IgD-negative memory B cell (primary cell): ENCODE data around the gene KRTAP4-2. TPM values are rescaled to one million over a fixed set of nuclear protein-coding genes. Genes with fewer than 3 reads are reported as not detected.
"Not testable (repeated sequence)": the region's sequence is repeated elsewhere in the genome, so short reads cannot be mapped to it uniquely, and the experiment has no call there.

Experiments used
- H3K27ac Mint-ChIP-seq, 3 donors: one replicate each; pipeline ENCODE4 v1.8.0; 2020 to 2022; ENCODE audit warnings: mild to moderate bottlenecking in 3 of 3, mixed read lengths in 3 of 3, moderate library complexity in 1 of 3
- H3K27me3 Mint-ChIP-seq: one replicate; pipeline ENCODE4 v1.8.0; 2021; ENCODE audit warnings: mixed read lengths
- H3K36me3 Mint-ChIP-seq: one replicate; pipeline ENCODE4 v1.8.0; 2020; ENCODE audit warnings: mild to moderate bottlenecking, mixed read lengths
- H3K4me1 Mint-ChIP-seq, 3 donors: one replicate each; pipeline ENCODE4 v1.8.0; 2020 to 2022; ENCODE audit warnings: mixed read lengths in 3 of 3, mild to moderate bottlenecking in 1 of 3
- H3K4me3 Mint-ChIP-seq, 4 donors: one replicate each; pipeline ENCODE4 v1.8.0; 2020 to 2022; ENCODE audit warnings: mild to moderate bottlenecking in 4 of 4, mixed read lengths in 4 of 4, moderate library complexity in 3 of 4
- H3K9me3 Mint-ChIP-seq, 3 donors: one replicate each; pipeline ENCODE4 v1.8.0; 2020 to 2021; ENCODE audit warnings: mixed read lengths in 3 of 3, mild to moderate bottlenecking in 1 of 3
- polyA plus RNA-seq: library from polyadenylated mRNA; unstranded; fragments of 300-500 nt; fragmentation: Illumina TruSeq; gene quantifications from one replicate; pipeline ENCODE4 v1.2.3, GENCODE V29; 2021

KRTAP4-2 gene
- polyA plus RNA-seq: not detected

DNA sequence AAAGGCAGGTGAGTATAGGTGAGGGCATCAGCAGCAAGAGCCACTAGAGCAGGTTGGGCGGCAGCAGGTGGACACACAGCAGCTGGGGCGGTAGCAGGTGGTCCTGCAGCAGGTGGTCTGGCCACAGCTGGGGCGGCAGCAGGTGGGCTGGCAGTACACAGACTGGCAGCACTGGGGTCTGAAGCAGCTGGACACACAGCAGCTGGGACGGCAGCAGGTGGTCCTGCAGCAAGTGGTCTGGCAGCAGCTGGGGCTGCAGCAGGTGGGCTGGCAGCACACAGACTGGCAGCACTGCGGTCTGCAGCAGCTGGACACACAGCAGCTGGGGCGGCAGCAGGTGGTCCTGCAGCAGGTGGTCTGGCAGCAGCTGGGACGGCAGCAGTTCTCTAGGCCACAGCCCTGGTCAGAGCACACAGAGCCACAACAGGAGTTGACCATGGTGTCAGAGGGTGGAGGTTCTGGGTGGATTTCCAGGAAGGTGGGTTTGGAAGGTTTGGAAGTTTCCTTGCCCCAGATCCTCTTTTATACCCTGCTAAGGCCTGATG lies at the start of gene KRTAP4-2:
Gene KRTAP4-2, minus strand, starts transcription at position 495 of the 545 bp plus-strand sequence. Its CDS starts 57 bp downstream, at position 438.
- H3K27ac Mint-ChIP-seq: peak within 1 kb of the TSS in 2 of 3 donors; percentile 47 to 64

DNA sequence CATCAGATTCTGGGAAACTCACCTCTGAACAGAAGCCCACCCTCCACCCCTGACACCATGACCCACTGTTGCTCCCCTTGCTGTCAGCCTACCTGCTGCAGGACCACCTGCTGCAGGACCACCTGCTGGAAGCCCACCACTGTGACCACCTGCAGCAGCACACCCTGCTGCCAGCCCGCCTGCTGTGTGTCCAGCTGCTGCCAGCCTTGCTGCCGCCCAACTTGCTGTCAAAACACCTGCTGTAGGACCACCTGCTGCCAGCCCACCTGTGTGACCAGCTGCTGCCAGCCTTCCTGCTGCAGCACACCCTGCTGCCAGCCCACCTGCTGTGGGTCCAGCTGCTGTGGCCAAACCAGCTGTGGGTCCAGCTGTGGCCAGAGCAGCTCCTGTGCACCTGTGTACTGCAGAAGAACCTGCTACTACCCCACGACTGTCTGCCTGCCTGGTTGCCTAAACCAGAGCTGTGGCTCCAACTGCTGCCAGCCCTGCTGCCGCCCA lies 48.6 kb upstream of the KRTAP4-2 start, which contains the start of gene KRTAP9-2:
Gene KRTAP9-2, plus strand, starts transcription at position 51 of the 498 bp plus-strand sequence. Its CDS starts 7 bp downstream, at position 58.
- H3K4me3 Mint-ChIP-seq, H3K27ac Mint-ChIP-seq, H3K9me3 Mint-ChIP-seq, H3K4me1 Mint-ChIP-seq, H3K36me3 Mint-ChIP-seq: not testable (repeated sequence)
- H3K27me3 Mint-ChIP-seq: peaks cover 15% of the 10 kb centered on the region

More for the DNA sequence above, at the start of gene KRTAP4-2:
- H3K4me1 Mint-ChIP-seq: peaks cover 15 to 36% (median 32%) of the 10 kb centered on the region in 3 donors
- no peaks in the 10 kb centered on the region for H3K36me3 Mint-ChIP-seq
- H3K27me3 Mint-ChIP-seq: no peaks in the 10 kb centered on the region
- peak within 1 kb of the TSS in 1 of 4 donors; percentile 75 for H3K4me3 Mint-ChIP-seq
- no peaks in the 10 kb centered on the region for H3K9me3 Mint-ChIP-seq

DNA sequence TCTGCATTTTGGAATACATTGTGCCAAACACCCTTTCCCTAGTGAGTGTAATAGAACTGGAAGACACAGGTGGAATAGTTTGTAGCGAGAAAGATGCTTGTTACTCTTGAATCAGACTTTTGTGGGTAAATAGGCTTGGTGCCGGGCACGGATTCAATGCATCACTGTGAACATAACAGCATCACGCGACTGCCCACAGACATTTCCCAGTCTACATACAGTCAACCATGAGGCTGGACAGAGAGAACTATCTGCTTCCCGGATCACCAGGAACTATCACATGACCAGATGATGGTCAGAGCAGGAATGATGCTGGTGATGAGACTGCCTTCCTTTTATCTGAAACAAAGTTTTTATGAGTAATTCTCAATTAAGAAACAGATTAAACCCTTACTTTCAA lies 48.0 kb upstream of the KRTAP4-2 start:
- peaks cover 15% of the 10 kb centered on the region for H3K27me3 Mint-ChIP-seq
- H3K27ac Mint-ChIP-seq: no peak overlapping the region
- peaks cover 0 to 3% (median 0%) of the 10 kb centered on the region in 3 donors for H3K4me1 Mint-ChIP-seq
- H3K4me3 Mint-ChIP-seq: no peak overlapping the region
- H3K9me3 Mint-ChIP-seq: no peaks in the 10 kb centered on the region
- H3K36me3 Mint-ChIP-seq: no peaks in the 10 kb centered on the region

DNA sequence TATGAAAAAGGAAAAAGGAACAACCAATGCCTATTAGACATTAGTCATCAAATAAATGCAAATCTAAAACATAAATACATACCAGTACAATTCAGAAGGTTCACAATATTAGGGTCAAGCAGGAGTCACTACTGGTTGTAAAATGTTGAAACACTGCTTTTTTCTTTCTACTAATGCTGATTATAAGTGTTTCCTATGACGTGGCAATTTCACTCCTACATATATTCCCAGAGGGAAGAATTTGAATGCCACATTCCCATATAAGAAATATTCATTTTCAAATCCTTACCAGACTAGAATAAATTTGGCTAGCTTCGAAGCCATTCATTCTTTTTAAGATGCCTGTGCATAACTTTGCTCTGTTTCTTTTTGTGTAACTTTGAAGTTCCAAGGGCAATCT lies 45.8 kb upstream of the KRTAP4-2 start:
- no peaks in the 10 kb centered on the region for H3K36me3 Mint-ChIP-seq
- no peaks in the 10 kb centered on the region for H3K9me3 Mint-ChIP-seq
- no peaks in the 10 kb centered on the region for H3K4me1 Mint-ChIP-seq
- H3K27ac Mint-ChIP-seq: no peak overlapping the region
- H3K4me3 Mint-ChIP-seq: no peak overlapping the region
- H3K27me3 Mint-ChIP-seq: peaks cover 11% of the 10 kb centered on the region

DNA sequence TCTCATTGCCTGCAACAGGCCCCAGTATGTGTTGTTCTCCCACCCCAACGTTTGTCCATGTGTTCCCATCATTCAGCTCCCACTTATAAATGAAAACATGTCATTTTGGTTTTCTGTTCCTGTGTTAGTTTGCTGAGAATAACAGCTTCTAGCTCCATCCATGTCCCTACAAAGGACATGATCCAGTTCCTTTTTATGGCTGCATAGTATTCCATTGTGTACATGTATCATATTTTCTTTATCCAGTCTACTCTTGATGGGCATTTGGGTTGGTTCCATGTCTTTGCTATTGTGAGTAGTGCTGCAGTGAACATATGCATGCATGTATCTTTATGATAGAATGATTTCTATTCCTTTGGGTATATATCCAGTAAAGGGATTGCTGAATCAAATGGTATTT lies 37.7 kb upstream of the KRTAP4-2 start:
- peaks cover 0 to 7% (median 0%) of the 10 kb centered on the region in 3 donors for H3K4me1 Mint-ChIP-seq
- H3K27ac Mint-ChIP-seq: no peak overlapping the region
- H3K36me3 Mint-ChIP-seq: no peaks in the 10 kb centered on the region
- H3K9me3 Mint-ChIP-seq: peaks cover 0 to 1% (median 0%) of the 10 kb centered on the region in 3 donors
- H3K4me3 Mint-ChIP-seq: no peak overlapping the region
- H3K27me3 Mint-ChIP-seq: peaks cover 20% of the 10 kb centered on the region

DNA sequence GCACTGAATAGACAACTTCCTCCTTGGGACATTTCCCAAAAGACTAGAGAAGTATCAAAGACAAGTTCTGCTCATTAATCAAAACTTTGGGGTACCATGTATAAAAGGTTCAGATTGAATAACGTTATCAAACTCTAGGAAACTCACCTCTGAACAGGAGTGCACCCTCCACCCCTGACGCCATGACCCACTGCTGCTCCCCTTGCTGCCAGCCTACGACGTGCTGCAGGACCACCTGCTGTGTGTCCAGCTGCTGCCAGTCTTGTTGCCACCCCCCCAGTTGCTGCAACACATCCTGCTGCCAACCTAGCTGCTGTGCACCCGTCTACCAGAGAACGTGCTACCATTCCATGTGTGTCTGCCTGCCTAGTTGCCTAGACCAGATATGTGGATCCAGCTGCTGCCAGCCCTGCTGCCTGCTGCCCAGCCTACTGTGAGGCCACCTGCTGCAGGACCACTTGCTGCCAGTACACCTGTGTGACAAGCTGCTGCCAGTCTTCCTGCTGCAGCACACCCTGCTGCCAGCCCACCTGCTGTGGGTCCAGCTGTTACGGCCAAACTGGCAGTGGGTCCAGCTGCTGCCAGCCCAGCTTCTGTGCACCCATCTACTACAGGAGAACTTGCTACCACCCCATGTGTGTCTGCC lies 34.6 kb upstream of the KRTAP4-2 start:
- Mint-ChIP-seq H3K27ac (no peak overlapping the region), H3K4me1 (peaks cover 0 to 10% (median 0%) of the 10 kb centered on the region in 3 donors), H3K36me3 (no peaks in the 10 kb centered on the region), H3K4me3 (peak overlapping the region in 1 of 4 donors; percentile 26), H3K27me3 (peaks cover 40% of the 10 kb centered on the region), H3K9me3 (peaks cover 0 to 5% (median 0%) of the 10 kb centered on the region in 3 donors)

DNA sequence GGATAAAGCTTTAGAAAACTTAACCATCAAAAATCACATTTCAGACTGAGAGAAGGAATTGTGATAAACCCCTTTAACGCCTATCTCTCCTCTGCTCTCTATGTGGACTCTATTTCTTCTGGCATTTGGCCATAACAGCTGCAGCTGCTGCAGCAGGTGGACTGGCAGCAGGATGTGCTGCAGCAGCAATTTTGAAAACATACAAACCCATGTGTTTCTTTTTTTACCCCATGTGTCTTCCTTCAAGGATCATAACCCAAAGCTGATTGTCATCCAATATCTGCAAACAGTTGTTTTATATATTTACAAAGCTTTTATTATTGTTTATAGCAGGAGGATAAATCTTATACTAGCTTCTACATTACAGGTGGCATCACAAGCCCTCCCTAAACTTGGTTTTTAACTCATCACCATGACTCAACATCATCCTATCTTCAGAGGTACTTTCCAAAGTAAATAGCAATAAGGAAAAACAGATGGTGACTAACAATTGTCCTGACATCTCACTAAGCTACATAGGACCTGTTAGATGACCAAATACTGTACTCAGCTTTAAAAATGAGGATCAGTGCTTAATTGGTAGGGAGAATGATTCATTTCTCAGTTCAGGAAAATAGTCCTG lies 33.9 kb upstream of the KRTAP4-2 start:
- Mint-ChIP-seq H3K27me3 (peaks cover 41% of the 10 kb centered on the region), H3K4me3 (no peak overlapping the region), H3K36me3 (no peaks in the 10 kb centered on the region), H3K9me3 (peaks cover 0 to 5% (median 0%) of the 10 kb centered on the region in 3 donors), H3K4me1 (peaks cover 0 to 10% (median 0%) of the 10 kb centered on the region in 3 donors), H3K27ac (no peak overlapping the region)

DNA sequence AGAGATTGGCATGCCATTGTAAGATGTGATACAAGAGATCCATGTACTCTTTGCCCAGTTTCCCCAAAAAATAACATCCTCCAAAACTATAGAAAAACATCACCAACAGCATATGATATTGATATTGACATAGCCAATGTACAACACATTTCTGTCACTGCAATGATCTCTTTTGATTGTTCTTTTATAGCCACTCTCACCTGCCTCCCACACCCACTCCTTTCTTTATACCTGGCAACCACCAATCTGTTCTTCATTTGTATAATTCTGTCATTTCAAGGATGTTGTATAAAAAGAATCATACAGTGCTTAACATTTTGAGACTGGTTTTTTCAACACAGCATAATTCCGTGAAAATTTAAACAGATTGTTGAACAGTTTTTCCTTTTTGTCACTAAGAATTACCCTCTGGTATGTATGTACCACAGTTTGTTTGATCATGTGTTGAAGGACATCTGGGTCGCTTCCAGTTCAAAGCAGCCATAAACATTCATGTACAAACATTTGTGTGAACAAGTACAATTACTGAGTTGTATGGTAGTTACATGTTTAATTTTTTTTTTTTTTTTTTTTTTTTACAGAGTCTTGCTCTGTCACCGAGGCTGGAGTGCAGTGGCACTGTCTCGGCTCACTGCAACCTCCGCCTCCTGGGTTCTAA lies 21.5 kb upstream of the KRTAP4-2 start:
- Mint-ChIP-seq H3K27ac (no peak overlapping the region), H3K27me3 (peaks cover 3% of the 10 kb centered on the region), H3K4me1 (no peaks in the 10 kb centered on the region), H3K36me3 (no peaks in the 10 kb centered on the region), H3K4me3 (no peak overlapping the region), H3K9me3 (peaks cover 0 to 7% (median 6%) of the 10 kb centered on the region in 3 donors)

DNA sequence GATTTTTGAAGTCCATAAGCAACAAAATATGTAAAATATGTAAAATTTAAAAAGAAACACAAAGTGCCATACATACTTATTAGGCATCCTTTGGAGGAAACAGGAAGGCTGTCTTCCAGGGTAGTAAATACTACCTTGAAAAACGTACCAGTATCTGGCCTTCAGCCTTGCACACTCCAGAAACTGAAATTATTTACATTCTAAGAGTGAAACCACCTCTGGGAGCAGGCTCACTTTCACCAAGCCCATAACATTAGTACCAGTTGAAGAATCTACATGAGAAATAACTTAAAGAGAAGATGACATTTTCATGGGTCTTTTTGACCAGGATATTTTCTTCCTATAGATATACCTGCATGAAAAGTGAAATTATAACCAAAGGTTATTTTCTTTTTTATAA lies 18.0 kb upstream of the KRTAP4-2 start:
- Mint-ChIP-seq H3K9me3 (peaks cover 0 to 7% (median 6%) of the 10 kb centered on the region in 3 donors), H3K36me3 (no peaks in the 10 kb centered on the region), H3K4me3 (no peak overlapping the region), H3K27ac (no peak overlapping the region), H3K27me3 (peaks cover 6% of the 10 kb centered on the region), H3K4me1 (no peaks in the 10 kb centered on the region)

DNA sequence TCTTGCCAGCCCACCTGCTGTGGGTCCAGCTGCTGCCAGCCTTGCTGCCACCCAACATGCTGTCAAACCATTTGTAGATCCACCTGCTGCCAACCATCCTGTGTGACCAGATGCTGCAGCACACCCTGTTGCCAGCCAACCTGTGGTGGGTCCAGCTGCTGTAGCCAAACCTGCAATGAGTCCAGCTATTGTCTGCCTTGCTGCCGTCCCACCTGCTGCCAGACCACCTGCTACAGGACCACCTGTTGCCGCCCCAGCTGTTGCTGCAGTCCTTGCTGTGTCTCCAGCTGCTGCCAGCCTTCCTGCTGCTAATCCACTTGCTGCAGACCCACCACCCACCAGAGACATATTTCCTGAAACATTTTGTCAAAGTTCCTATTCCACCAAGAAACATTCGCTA lies 12.3 kb upstream of the KRTAP4-2 start:
- Mint-ChIP-seq H3K4me1 (no peaks in the 10 kb centered on the region), H3K27ac (no peak overlapping the region), H3K4me3 (peak overlapping the region in 1 of 4 donors; percentile 45), H3K27me3 (peaks cover 15% of the 10 kb centered on the region), H3K9me3 (no peaks in the 10 kb centered on the region), H3K36me3 (no peaks in the 10 kb centered on the region)

DNA sequence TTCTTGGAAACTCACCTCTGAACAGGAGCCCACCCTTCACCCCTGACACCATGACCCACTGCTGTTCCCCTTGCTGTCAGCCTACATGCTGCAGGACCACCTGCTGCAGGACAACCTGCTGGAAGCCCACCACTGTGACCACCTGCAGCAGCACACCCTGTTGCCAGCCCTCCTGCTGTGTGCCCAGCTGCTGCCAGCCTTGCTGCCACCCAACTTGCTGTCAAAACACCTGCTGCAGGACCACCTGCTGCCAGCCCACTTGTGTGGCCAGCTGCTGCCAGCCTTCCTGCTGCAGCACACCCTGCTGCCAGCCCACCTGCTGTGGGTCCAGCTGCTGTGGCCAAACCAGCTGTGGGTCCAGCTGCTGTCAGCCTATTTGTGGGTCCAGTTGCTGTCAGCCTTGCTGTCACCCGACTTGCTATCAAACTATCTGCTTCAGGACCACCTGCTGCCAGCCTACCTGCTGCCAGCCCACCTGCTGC lies 11.9 kb upstream of the KRTAP4-2 start, which contains the start of gene KRTAP9-1:
Gene KRTAP9-1, plus strand, starts transcription at position 51 of the 482 bp plus-strand sequence. Its CDS starts 0 bp downstream, at position 51.
- H3K27ac Mint-ChIP-seq, H3K4me1 Mint-ChIP-seq, H3K9me3 Mint-ChIP-seq, H3K36me3 Mint-ChIP-seq: not testable (repeated sequence)
- Mint-ChIP-seq H3K27me3 (peaks cover 15% of the 10 kb centered on the region), H3K4me3 (peak within 1 kb of the TSS in 1 of 4 donors; percentile 45)

DNA sequence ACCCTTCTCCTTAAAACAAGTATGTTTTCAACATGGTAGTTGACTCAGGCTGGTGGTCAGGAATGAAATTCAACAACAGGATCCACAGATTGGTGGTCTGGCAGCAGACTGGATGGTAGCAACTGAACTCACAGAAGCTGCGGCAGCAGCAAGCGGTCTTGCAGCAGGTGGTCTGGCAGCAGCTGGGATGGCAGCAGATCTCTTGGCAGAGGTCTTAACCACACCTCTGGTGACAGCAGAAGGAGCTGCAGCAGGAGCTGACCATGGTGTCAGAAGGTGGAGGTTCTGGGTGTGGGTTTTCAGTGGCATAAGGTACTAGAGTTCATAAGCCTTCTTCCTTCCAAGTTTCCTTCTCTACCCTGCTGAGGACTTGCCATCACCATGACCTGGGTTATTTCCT lies 8.9 kb upstream of the KRTAP4-2 start:
- Mint-ChIP-seq H3K9me3 (no peaks in the 10 kb centered on the region), H3K4me1 (no peaks in the 10 kb centered on the region), H3K27me3 (peaks cover 17% of the 10 kb centered on the region), H3K36me3 (no peaks in the 10 kb centered on the region), H3K27ac (no peak overlapping the region), H3K4me3 (no peak overlapping the region)

DNA sequence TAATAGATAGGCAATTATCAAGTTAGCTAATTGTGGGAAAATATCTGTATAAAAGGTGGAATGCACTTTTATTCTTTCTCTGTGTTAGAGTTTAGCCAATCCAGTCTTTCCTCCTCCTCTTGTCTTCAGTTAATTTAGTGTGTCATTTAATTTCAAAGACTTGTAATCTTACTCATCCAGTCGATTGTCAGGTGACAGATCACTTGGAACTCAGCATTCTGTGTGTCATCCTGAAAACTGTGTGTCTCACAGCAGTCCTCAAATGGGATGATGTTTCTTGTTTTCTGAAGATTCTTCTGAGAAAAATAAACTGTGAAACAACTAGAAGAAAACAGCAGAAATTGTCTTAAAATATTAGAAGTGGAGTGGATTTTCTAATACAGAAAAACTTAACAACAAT lies 7.0 kb upstream of the KRTAP4-2 start:
- no peaks in the 10 kb centered on the region for H3K36me3 Mint-ChIP-seq
- H3K4me1 Mint-ChIP-seq: no peaks in the 10 kb centered on the region
- H3K4me3 Mint-ChIP-seq: no peak overlapping the region
- H3K27ac Mint-ChIP-seq: no peak overlapping the region
- no peaks in the 10 kb centered on the region for H3K9me3 Mint-ChIP-seq
- H3K27me3 Mint-ChIP-seq: peaks cover 7% of the 10 kb centered on the region

DNA sequence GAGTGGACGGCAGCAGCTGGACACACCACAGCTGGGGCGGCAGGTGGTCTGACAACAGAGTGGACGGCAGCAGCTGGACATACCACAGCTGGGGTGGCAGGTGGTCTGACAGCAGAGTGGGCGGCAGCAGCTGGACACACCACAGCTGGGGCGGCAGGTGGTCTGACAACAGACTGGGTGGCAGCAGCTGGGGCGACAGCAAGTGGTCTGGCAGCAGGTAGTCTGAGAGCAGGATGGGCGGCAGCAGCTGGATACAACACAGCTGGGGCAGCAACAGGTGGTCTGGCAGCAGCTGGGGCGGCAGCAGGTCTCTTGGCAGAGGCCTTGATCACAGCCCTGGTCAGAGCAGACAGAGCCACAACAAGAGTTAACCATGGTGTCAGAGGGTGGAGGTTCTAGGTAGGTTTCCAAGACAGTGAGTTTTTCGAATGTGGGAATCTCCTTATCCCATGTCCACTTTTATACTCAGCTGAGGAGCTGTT lies 6.5 kb upstream of the KRTAP4-2 start, which contains the start of gene KRTAP4-1:
Gene KRTAP4-1, minus strand, starts transcription at position 432 of the 482 bp plus-strand sequence. Its CDS starts 57 bp downstream, at position 375.
- Mint-ChIP-seq H3K27ac (no peak within 1 kb of the TSS), H3K4me1 (no peaks in the 10 kb centered on the region), H3K27me3 (peaks cover 7% of the 10 kb centered on the region), H3K4me3 (peak within 1 kb of the TSS in 1 of 4 donors; percentile 51), H3K36me3 (no peaks in the 10 kb centered on the region), H3K9me3 (no peaks in the 10 kb centered on the region)
